NCI-H748 treated with DMSO at 0.1 percent for 48 hours (cell line): ENCODE data around the gene PTPRJ.
"Not testable (repeated sequence)": the region's sequence is repeated elsewhere in the genome, so short reads cannot be mapped to it uniquely, and the experiment has no call there.

Experiments
- DNase-seq: peaks from one replicate; lab custom pipeline; 2025; lab: John Stamatoyannopoulos, UW

The PTPRJ gene

DNA sequence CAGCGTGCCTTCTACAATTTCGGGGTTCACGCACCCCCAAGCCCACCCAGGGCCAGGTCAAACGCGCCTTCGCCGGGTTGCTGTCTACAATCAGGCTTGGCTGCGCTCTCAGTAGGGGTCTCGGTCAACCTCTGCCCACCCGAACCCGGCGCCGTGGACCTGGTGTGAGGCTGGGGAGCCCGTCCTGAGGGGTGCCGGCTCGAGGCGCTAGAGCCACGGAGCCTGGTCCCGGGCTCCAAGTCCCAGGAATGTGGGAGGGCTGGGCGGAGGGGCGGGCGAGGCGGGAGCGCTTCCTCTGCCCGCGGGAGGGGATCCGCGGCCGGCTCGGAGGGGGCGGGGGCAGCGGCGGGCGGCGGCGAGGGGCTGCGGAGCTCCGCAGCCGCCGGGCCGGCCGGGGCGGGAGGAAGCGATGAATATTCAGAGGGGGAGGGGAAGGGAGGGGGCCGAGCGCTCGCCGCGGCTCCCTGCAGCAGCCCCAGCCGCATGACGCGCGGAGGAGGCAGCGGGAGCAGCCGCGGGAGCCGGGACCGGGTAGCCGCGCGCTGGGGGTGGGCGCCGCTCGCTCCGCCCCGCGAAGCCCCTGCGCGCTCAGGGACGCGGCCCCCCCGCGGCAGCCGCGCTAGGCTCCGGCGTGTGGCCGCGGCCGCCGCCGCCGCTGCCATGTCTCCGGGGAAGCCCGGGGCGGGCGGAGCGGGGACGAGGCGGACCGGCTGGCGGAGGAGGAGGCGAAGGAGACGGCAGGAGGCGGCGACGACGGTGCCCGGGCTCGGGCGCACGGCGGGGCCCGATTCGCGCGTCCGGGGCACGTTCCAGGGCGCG is at the start of gene PTPRJ:
Gene PTPRJ, plus strand, starts transcription at position 472 of the 819 bp plus-strand sequence. CDS start 354 bp downstream, outside the sequence.
- DNase-seq = no peak

DNA sequence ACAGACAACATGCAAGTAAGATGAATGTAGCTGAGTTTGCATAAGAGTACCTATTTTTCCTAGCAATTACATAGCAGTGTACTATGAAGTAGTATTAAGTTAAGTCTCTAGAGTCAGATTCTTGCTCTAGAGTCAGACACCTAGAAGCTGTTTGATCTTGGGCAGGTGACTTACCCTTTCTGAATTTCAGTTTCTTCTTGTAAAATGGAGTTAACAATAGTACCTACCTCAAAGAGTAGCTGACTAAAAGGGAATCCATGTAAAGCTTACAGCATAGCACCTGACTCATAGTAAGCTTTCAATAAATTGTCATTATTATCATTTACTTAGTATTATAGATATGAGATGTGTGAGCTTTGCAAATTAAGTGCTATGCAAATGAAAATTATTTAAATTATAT is 47.8 kb upstream of the PTPRJ start:
- DNase-seq = no peak

DNA sequence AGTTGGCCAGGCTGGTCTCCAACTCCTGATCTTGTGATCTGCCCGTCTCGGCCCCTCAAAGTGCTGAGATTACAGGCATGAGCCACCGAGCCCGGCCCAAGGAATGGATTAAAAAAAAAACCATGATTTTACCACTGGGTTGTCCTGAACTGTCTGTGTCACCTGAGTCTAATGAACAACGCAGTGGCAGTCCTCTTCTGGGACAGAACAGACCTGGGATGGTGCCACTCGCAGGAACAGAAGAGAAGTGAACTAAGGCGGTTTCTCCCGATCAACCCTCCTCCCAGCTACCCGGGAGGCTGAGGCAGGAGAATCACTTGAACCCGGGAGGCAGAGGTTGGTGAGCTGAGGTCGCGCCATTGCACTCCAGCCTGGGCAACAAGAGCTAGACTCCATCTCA is 46.6 kb upstream of the PTPRJ start:
- DNase-seq = not testable (repeated sequence)

DNA sequence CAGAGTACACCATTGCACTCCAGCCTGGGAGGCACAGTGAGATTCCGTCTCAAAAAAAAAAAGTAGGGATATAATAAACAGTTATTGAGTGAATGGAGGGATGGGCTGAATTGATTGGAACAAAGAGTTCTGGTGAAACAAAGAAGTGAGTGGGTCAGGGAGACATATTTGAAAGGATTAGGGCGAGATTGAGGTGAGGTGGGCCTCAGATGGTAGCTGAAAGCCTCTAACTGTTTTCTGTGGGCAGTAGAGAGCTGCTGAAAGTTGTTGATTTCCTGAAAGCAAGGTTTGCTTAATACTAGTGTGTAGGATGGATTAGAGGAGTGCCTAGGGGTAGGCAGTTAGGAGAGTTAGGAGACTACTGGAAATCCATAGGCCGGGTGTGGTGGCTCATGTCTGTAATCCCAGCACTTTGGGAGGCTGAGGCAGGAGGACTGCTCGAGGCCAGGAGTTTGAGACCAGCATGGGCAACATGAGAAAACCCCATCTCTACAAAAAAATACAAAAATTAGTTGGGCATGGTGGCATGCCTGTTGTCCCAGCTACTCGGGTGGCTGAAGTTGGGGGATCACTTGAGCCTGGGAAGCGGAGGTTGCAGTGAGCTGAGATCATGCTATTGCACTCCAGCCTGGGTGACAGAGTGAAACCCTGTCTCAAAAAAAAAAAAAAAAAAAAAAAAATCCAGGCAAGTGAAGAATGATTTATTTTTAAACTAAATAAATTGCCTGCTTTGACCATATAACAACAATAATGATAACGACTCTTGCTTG is 41.4 kb upstream of the PTPRJ start:
- DNase-seq = no peak

DNA sequence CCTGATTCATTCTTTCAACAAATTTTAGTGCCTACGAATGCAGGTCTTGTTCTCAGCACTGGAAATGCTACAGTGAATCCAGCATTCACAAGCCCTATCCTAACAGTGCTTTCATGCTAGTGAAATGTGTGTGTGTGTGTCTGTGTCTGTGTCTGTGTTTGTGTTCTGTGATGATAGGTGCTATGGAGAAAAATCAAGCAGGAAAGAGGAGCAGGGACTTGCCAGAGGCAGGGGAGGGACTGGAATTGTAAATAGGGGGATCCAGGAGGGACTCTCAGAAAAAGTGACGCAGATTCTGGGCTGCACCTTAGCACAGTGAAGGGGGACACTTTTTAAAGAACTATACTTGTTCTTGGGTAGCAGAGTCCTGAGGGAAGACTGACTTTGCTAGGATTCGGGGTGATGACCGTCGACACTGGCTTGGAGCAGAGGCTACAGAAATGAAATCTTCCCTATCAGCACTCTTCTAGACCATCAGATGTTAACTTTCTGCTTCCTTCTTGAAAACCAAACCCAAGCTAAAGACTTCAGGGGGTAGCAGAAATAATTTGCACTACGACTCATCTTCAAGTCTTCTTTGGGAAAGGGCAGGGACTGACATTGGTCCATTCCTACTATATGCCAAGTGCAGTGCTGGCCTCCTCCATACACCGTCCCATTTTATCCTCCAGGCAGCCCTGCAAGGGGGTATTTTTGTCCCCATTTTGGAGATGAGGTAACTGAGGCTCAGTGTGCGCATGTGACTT is 39.3 kb upstream of the PTPRJ start:
- no peak for DNase-seq

DNA sequence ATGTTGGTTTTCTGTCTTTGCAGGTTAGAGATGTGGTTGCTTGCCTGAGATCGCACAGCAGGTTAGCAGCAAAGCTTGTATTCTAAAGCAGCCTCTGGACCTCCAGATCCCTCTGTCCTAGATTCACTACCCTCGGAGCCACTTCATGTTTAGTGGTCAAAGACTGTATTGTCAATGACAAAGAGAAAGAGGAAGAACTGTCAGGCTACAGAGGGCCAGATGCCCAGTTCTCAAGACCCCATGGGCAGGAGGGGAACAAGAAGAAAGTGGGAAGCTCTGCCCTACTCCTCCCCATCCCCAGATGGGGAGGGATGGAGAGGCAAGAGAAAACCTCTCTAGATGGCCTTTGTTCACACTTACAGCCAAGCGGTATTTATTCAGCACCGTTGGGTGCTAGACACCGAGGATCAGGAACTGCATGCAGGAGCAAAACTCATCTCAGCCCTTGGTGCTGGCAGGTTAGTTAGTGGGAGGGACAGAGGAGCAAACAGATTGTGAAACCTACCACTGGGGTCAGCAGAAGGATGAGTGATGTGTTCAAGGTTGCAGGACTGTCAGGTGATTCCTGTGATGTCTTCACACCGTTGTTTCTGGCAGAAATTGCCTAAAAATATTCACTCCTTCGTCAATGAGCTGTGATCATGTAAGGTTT is 38.3 kb upstream of the PTPRJ start:
- no peak for DNase-seq

DNA sequence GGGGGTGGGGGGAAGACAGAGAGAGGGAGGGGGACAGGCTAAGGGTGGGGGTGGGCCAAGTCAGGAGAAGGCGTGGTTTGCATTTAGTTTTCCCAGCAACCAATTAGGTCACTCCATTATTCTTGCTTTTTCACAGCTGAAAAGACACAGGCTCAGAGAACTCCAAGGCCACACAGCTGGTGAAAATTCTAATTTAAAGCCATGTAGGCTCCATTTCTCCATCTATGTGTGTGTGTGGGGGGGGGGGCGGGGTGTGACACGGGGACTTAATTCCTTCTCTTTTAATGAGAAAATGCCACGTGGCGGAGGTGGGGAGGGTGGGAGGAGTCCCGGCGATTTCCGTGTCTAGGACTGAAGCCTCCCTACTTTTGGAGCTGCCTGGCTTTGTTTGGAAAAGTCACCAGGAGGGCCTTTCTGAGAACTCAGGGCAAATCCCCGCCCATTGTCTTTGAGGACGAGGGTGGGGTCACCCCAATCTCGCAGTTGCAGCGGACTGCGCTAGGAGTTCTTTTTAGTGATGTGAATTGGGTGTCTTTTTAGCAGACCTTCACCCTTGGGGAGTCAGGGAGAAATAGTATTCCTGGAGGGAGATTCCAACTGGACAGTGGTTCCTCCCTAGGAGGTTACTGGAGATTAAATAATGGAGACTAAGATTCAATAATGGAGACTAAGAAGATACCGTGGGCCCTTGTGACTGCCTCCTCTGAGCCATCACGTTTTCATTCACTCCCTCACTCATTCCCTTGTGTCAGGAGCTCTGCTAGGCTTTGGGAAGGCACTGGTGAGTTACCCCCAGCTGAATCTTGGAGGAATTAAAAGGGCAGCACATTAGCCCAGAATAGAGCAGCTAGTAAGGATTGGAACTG is 36.4 kb upstream of the PTPRJ start:
- no peak for DNase-seq

DNA sequence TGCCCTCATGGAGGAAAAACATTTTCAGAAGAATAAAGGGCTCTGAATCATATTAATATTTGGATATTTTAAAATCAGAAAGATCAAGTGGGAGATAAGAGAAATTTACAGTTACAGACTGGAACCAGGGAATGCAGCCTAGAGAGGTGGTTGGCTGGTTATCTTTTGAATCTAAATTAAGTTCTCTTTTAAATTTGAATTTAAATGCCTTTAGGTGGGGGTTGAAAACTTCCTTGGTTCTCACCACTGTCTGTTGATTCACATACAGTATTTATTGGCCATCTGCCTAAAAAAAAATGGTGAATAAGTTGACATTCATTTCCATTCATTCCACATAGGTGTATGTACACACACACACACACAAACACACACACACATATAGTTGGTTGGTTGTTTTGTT is 35.7 kb upstream of the PTPRJ start:
- no peak for DNase-seq

DNA sequence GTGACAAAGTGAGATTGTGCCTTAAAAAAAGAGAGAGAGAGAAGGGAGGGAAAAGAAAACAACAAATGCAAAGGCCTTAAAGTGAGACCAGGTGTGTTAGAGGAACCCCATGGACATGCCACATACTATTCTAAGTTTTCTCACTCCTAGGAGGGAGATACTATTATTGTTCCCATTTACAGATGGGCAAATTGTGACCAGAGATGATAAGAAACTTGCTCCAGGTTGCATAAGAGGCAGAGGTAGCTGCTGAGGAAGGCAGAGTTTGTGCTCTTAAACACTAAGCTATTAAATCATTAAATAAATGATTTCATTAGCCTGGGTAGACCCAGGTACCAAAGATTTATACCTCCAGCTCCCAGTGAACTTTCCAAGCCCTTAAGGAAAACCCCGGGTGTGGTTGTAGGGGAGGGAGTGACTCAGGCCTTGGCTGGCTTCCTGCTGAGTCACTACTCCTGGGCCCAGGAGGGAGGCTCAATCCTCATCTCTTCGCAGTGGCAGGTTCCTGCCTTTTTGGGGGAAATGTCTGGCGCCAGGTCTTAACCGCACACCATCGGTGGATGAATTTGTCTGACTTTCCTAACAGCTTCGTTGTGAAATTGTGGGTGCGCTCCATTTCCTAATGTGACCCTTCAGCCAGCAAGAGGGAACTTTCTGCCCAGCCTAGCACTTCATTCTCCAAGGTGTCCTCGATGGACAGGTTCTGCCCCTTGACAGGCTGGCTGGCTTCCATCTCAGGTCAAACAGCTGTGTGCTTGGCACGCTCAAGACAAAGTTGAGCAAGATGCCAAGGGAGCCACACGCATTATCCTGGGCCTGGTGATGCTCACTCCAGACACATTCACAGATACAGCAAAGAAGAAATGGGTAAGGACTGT is 33.4 kb upstream of the PTPRJ start:
- no peak for DNase-seq

DNA sequence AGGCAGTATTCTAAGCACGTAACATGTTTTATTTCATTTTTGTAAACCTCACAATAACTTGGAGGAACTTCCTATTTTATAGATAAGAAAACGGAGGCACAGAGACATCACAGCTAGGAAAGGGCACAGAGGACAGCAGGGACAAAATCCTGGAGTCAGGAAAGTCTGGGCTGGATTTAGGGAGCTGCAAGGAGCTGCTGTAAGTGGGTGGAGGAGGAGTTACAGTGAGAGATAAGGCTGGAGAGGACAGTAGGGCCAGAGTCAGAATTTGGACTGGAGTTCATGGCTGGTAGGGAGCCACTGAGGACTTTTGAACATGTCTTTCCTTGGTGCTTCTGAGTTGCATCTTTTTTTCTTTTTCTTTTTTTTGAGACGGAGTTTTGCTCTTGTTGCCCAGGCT is 32.2 kb upstream of the PTPRJ start:
- DNase-seq = no peak

DNA sequence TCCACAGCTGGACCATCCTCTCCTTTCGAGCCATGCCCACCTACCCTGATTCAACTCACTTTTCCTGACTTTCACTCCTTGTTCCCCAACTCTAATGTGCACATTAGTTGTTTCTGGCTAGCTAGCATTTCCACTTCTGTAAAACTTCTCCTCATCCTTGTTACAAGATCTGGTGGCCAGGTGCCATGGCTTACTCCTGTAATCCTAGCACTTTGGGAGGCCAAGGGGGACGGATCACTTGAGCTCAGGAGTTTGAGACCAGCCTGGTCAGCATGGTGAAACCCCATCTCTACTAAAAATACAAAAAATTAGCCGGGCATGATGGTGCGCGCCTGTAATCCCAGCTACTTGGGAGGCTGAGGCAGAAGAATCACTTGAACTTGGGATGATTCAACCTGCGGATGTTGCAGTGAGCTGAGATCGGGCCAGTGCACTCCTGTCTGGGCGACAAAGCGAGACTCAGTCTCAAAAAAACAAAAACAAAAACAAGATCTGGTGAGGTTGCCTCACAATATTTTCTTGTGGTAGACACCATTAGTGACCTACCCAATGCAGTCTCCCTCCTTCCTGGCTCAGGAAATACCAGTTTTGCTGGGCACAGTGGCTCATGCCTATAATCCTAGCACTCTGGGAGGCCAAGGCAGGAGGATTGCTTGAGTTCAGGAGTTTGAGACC is 31.2 kb upstream of the PTPRJ start:
- DNase-seq = not testable (repeated sequence)

DNA sequence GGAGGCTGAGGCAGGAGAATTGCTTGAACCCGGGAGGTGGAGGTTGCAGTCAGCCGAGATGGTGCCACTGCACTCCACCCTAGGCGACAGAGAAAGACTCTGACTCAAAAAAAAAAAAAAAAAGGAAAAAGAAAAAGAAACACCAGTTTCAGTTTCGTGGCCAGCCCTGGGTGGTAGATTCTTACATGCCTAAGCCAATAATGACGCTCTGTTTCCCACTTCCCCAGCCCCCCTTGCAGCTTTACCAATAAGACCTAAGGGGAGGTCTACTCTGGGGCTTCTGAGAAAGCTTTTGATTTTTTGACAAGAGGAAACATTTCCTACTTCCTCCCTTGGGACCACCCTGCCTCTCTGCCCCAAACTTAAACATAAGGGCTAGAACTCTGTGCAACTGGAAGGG is 30.0 kb upstream of the PTPRJ start:
- no peak for DNase-seq

DNA sequence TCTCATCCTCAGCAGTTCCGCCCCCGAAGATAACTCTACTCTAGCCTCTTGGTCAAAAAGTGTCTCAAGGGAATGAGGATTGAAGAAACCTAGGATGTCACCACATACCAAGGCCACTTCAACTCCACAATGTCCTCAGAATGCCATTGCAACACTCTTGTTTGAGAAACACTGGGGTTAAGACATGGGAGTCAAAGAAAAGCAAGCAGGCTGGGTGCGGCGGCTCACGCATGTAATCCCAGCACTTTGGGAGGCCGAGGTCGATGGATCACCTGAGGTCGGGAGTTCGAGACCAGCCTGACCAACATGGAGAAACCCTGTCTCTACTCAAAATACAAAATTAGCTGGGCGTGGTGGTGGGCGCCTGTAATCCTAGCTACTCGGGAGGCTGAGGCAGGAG is 28.9 kb upstream of the PTPRJ start:
- DNase-seq = not testable (repeated sequence)

DNA sequence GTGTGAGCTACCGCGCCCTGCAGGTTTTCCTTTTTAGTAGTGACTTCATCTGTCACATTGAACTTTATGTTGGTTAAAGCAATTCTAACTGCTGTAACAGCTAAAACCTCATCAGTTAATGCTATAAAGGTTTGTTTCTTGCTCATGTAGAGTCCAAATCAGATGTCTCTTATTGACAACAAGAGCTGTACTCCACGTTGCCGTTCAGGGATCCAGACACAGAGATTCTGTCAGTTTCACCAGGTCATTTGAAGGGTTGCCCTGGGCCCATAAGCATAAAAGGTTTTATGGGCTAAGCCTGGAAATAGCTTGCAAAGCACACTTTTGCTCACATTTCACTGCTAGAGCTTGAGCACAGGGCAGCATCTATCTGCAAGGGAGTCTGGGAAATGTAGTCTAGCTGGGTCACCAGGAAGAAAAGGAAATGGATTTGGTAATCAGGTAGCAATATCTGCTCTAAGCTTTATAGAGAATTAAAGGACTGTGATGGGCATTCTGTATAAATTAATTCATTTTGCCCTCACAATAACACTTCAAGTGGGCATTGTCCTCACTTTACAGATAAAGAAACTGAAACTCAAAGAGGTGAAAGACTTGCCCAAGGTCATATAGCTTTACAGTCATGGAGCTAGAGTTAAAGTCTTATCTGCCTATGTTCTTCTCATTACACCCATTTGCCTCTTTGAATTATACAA is 25.2 kb upstream of the PTPRJ start:
- no peak for DNase-seq

DNA sequence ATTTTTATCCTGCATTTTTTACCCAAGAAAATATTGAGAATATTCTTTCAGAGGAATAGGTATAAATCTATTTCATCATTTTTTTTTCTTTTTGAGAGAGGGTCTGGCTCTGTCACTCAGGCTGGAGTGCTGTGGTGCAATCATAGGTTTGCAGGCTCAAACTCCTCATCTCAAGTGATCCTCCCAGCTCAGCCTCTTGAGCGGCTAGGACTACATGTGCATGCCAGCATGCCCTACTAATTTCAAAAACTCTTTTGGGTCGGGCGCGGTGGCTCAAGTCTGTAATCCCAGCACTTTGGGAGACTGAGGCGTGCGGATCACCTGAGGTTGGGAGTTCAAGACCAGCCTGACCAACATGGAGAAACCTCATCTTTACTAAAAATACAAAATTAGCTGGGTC is 20.3 kb upstream of the PTPRJ start:
- no peak for DNase-seq

DNA sequence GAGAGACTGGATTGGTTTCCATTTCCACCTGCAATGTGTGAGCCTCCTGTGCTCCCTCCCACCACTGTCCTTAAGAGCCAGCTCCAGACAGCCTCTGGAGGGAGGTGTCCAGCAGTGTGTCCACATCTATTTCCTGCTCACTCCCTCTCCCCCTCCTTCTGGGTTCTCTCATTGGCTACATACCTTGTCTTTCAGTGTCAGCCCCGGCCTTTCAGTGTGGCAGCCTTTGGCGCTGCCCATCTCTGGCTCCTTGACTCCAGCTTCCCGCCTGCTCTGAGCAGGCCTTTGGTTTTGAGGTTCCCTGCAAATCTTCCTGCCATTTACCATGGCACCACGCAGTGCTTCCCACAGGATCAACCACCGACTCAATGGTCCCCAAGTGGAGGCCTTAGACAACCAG is 19.0 kb upstream of the PTPRJ start:
- no peak for DNase-seq

DNA sequence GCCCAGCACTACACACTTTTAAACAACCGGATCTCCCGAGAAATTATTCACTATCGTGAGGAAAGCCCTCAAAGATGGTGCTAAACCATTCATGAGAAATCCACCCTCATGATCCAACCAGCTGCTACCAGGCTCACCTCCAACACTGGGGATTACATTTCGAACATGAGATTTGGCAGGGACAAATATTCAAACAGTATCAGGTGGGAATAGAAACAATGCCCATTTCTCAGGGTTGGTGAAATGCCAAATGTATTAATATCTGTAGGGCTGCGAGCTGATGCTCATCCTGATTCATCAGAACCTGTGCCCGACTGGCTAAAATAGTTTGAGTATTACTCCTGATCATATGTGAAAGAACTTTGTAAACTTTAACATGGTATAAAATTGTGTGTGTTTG is 15.8 kb upstream of the PTPRJ start:
- DNase-seq = no peak

DNA sequence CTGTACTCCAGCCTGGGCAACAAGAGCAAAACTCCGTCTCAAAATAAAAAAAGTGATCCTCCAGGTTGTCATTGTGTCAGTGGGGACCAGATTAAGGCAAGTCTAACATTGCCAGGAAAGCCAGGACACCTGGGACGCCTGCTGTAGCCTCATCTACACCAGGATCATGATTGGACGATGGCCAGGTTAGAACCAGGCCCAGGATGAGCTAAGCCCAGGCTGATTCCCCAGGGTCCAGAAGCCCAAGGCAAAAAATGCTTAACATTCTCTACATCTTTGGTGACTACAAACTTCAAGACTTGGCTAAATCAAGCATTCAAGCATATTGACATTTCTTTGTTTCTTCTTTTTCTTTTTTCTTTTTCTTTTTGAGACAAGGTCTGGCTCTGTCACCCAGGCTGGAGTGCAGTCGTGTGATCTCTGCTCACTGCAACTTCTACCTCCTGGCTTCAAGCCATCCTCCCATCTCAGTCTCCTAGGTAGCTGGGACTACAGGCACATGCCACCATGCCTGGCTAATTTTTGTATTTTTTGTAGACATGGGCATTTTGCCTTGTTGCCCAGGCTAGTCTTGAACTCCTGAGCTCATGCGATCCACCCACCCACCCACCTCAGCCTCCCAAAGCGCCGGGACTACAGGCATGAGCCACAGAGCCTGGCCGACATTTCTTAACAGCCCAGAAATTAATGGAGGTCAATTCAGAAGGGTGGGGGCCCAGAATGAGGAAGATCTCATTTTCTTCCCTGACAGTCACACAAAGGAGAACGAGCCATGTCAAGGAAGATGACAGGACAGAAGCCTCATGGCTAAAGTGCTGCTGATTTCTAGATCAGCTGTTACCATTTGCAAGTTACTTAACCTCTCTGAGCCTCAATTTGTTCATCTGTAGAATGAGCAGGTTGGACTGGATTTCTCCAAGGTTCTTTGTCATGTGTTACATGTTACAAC is 12.5 kb upstream of the PTPRJ start:
- no peak for DNase-seq
